Superior temporal gyrus (tissue), 1 donor: Measurements from ENCODE around the gene VPS35L.

Experiments used
- DNase-seq: peaks from one replicate; pipeline ENCODE4 v3.0.0-alpha.2; 2016; ENCODE audit errors: extremely low spot score

The VPS35L gene

GRCh38 chr16:19540241-19540970 lies 15.1 kb upstream of the VPS35L start:
- no peak for DNase-seq

- DNase-seq: peak; percentile 30
These were observed 13.2 kb upstream of the VPS35L start for GRCh38 chr16:19542138-19542821.

- DNase-seq: peak; percentile 26
These were observed 12.1 kb upstream of the VPS35L start for GRCh38 chr16:19543278-19543996.

- no peak for DNase-seq
These were observed 7.4 kb upstream of the VPS35L start for GRCh38 chr16:19548144-19548543.

GRCh38 chr16:19549673-19550072 lies 5.8 kb upstream of the VPS35L start:
- DNase-seq: peak; percentile 10

GRCh38 chr16:19555938-19556771 lies 652 bp downstream of the VPS35L start:
- no peak for DNase-seq

GRCh38 chr16:19559242-19559910 lies 3.9 kb downstream of the VPS35L start:
- peak; percentile 96 for DNase-seq

- peak; percentile 7 for DNase-seq
These were observed 4.6 kb downstream of the VPS35L start for GRCh38 chr16:19560078-19560477.

- no peak for DNase-seq
These were observed 7.9 kb downstream of the VPS35L start for GRCh38 chr16:19563377-19563776.

- DNase-seq: no peak
These were observed 10.9 kb downstream of the VPS35L start for GRCh38 chr16:19566362-19566761.

GRCh38 chr16:19567560-19567959 lies 12.1 kb downstream of the VPS35L start:
- DNase-seq: no peak

- no peak for DNase-seq
These were observed 18.5 kb downstream of the VPS35L start for GRCh38 chr16:19573997-19574396.

GRCh38 chr16:19574615-19575014 lies 19.1 kb downstream of the VPS35L start:
- DNase-seq: no peak

- DNase-seq: peak; percentile 99
These were observed 23.0 kb downstream of the VPS35L start for GRCh38 chr16:19578378-19578971.

- DNase-seq: no peak
These were observed 26.7 kb downstream of the VPS35L start for GRCh38 chr16:19582050-19582831.

GRCh38 chr16:19583665-19584300 lies 28.3 kb downstream of the VPS35L start:
- DNase-seq: peak; percentile 77

GRCh38 chr16:19588661-19589060 lies 33.2 kb downstream of the VPS35L start:
- peak; percentile 74 for DNase-seq

- no peak for DNase-seq
These were observed 33.6 kb downstream of the VPS35L start for GRCh38 chr16:19589106-19589505.

- no peak for DNase-seq
These were observed 34.3 kb downstream of the VPS35L start for GRCh38 chr16:19589771-19590302.
